GM12873 (cell line): ENCODE results near the gene NOS1.

Experiments used
- CTCF ChIP-seq: IDR thresholded peaks from 2 replicates; pipeline ENCODE4 v1.5.1; 2012; ENCODE audit warnings: low read depth, mild to moderate bottlenecking, moderate library complexity, low read length, control low read depth; ENCODE audit not compliant: insufficient read depth; ENCODE audit errors: missing control alignments

NOS1 gene

DNA sequence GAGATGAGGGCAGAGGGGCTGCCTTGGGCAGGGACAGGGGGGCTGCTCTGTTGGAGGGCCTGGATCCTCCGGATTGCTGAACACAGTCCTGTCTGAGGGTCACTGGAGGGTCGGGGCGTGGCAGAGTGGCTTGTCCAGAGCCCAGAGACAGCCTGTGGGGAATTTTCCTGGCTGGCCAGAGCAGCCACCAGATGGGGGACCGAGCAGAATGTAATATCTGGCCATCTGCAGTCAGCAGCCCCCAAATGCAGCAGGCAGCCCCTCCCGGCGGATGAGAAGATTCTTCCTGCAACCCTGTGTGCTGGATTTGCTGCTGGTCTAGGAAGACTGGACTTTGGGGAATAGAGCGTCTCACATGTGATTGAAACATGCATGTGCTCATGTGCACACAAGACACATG, 23.3 kb upstream of the NOS1 start:
- no peak for TF ChIP-seq CTCF

- no peak for TF ChIP-seq CTCF
Measured at GRCh38 chr12:117380083-117380482, 18.7 kb upstream of the NOS1 start.

GRCh38 chr12:117377758-117378157, 16.3 kb upstream of the NOS1 start:
- no peak for TF ChIP-seq CTCF

DNA sequence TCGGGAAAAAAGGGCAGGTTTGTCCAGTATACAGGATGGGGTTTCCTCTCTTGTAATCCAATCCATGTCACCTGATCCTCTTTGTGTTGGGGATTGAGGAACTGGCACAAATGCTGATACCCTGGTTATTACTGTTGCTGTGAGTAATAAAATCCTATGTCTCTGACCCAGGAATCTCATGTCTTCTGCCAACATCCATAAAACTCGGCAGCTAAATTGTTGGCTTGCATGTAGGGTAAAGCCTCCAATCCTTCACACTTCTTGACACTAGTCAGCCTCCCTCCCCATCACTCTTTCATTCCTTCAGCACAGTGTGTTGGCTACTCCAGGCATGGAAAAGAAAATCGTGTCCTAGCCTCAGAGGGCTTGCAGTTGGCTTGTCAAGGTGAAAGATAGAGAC, 9.2 kb upstream of the NOS1 start:
- no peak for TF ChIP-seq CTCF

DNA sequence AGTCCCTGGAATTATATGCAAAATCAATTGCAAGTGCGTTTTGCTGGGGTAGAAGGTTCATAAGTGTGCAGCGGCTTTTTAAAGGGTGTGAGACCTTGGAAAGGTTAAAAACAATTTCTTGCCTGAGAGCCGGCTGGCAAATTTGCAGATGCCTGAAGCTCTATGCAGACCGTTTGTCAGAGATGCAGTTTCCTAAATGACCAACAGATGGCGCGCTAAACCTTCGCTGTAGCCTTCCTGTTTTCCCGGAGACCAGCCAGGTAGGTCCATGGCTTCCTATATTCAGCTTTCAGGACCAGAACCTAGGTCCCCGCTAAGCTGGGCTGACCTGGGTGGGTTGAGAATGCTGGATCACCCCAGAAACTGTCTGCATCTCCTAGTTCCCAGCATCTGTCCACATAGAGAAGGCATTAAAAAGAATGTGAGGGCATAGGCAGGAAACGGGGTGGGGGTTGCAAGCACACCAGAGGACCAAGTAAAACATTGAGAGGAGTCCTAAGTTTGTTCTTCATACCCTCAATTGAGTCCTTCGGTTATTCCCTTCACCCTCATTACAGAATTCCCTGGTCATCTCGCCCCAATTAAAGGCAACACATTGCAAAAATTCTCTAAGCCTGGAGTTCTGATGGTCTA, 5.7 kb upstream of the NOS1 start:
- TF ChIP-seq CTCF: peak; percentile 94

DNA sequence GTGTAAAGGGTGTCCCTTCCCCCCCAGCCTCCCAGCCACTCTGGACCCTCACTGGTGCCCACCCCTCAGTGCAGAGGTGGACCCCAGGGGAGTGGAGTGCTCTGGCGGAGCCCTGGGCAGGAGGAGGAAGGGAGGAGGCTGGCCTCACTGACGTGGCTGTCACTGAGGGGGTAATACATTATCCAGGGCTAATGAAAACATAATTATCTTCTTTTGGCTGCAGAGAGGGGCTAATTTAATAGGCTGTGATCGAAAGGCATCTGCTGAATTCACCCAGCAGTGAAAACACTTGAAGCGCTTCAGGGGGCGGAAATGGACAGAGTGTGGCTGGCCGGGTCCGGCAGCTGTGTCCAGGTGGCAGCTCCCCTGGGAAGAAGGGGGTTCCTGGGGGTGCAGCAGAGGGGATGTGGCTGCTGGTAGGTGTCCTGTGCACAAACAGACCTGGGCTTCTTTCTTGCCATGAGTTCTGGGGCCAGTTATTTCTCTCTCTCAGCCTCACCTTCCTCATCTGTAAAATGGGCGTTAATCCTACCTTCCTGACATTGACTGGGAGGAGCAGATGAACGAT, 3.7 kb upstream of the NOS1 start:
- no peak for TF ChIP-seq CTCF

DNA sequence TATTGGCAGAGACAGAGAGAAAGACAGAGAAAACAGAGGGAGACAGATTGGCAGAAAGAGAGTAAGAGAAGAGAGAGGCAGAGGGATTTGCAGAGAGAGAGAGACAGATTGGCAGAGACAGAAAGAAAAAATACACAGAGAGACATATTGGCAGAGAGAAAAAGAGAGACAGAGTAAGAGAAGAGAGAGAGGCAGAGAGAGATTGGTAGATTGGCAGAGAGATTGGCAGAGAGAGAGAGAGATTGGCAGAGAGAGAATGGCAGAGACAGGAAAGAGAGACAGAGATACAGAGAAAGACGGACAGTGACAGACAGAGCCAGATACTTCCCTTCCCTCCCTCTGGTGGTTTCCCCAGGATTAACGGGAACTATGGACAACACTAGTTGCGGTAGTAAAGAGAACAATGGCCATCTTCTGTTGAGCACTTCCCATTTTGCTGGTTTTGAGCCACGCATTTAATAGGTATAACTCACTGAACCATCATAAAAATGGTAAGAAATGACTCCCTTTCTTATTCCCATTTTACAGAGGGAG, 2.6 kb upstream of the NOS1 start:
- no peak for TF ChIP-seq CTCF
